GM18508 (cell line): Measurements from ENCODE around the gene RNF214.

ENCODE experiments used
- ATAC-seq: cut with Tn5 transposase; IDR thresholded peaks from one replicate; pipeline ENCODE4 v1.9.1; 2021; ENCODE audit warnings: moderate number of reproducible peaks; ENCODE audit not compliant: insufficient read depth, unreplicated experiment

The RNF214 gene

DNA sequence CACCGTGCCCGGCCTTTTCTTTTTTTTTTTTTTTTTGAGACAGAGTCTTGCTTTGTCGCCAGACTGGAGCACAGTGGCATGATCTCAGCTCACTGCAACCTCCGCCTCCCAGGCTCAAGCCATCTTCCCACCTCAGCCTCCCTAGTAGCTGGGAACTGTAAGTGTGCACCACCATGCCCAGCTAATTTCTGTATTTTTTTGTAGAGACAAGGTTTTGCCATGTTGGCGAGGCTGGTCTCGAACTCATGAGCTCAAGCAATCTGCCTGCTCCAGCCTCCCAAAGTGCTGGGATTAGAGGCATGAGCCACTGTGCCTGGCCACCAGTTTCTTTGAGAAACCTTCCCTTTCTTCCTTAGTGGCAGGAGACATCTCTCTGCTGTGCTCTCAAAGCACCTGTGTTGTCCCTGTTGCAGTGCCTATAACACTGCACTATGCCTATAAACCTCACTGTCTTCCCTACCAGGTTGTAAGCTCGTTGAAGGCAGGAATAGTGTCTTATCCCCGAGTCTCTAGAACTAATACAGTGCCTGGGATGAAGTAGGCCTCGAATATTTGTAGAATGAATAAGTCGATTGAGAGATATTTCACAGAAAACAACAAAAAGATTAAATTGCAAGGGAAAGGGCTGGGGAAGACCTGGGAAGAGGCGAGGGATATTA lies 19.6 kb upstream of the RNF214 start:
- ATAC-seq: no peak

- ATAC-seq: no peak
Measured at GRCh38 chr11:117214404-117215110, 17.9 kb upstream of the RNF214 start.

DNA sequence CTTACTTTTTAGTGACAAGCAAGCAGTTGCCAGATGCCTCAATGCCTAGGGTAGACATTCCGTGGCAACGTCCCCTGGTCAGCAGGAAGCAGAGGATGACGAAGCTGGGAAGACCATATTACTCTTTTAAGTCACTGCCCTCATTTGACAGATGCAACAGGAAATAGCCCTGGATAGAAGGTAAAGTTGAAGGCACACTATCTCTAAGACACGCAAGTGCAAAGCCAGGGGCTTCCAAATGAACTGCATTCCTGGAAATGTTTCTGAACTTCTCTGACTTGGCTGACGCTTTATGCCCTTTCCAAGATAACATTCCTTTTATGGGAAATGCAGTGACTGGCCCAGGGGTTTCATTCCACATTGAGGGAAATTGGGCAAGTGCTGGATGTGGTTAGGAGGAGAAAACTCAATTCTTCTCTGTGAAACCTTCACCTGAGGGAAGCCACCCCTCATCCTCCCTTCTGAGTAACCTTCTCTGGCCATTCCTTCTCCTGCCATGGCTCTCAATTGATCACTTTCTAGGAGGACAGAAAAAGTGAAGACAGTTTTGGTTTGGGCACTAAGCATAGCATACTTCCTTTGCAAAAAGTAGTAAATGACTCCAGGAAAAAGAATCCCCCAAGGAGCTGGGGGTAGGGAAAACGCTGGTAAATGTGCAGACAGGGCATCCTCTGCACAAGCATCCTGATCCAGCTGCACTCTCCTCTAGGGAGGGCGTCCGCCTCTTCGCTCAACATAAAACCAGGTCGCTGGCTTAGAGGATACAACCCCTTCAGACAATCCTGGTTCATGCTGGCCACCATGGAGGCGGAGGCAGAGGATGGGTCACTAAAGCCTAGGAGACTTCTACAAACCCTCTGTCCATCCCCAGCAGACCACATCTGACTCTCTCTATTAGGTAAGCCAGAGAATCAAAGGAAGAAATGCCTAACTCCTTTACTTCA lies 15.1 kb upstream of the RNF214 start:
- no peak for ATAC-seq

DNA sequence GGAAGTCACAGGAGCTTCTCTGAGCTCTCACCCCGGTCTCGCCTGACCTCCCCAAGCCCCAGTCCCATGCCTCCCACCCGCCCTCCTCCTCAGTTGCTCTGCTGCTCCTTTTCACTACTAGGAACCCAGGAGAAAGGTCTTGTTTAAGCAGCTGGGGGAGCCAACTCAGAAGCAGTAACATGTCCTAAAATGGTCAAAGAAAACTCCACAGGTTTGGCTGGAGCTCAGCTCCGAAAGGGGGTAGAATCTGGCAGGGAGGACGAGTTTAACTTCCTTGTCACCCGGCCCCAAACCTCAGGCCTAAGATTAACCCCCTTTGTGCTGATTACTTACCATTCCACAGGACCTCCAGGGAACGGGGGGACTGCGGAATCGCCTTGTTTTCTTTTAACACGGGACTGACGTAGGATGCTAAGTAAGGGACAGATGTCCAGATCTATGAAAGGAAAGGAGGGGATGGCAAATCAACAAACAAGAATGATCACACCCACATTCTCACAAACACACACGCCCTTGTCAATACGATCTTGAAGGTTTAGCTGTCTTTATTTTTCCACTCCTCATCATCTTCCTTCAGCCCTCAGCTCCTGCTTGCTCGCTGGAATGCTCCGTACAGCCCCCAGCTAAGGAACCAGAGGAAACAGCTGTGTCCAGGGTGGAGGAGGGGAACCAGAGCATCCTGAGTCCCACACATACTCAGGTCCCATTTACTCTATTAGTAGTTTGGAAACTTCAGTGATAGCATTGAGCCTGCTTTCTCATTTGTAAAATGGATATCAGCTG lies 14.1 kb upstream of the RNF214 start:
- no peak for ATAC-seq

DNA sequence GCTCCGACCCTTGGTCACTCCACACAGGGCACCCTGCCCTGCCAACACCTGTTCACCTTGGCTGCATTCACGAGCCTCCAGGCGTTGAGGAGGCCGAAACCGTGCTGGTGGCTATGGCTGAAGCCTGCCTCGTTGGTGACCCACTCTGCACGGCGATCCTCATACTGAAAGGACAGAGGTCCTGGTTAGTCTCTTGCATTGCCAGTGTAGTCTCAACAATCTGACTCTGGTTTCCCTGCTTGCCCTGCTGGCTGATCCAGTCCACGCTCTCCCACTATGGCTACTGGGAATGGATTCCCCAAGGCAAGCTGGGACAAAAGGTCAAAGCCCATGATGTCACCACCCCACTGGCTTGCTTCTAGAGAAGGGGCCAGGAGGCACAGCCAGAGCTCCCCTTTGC lies 13.5 kb upstream of the RNF214 start:
- no peak for ATAC-seq

GRCh38 chr11:117219455-117219854 lies 13.0 kb upstream of the RNF214 start:
- ATAC-seq: no peak

GRCh38 chr11:117219995-117220394 lies 12.5 kb upstream of the RNF214 start:
- ATAC-seq: no peak

GRCh38 chr11:117220568-117220967 lies 11.9 kb upstream of the RNF214 start:
- no peak for ATAC-seq

DNA sequence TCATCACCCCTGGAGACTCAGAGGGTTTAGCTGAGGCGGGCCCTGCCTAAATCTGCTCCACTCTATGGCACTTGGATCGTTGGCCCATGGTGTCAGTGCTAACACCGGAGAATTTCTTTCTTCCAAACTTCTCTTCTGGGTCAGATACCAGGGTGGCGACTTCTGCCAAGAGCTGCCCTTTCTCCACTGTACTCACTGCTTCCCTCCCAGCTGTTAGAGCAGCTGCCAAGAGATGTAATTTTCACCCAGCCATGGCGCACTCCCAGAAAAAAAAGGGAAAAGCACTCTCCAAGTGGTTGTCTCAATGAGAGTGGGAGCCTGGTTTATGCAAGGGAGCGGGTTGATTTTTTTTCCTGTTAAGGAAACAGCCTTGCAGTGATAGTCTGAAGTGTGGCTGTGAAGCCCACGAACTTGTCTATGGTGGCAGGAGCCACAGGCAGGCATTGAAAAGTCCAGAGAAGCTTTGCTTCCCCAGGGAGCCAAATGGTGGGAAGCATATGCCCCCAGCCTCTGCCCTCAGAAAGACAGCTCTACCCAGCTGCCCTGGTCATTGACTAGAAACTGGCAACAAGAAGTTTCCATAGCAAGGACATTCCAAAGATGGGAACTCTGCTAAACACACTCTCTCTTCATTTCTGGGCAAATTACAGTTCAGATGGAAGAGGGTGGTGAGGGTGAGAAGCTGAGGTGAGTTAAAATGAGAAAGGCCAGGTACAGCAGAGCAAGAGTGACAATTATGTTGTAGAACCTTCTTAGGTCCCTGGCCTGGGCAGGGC lies 11.3 kb upstream of the RNF214 start:
- ATAC-seq: no peak

DNA sequence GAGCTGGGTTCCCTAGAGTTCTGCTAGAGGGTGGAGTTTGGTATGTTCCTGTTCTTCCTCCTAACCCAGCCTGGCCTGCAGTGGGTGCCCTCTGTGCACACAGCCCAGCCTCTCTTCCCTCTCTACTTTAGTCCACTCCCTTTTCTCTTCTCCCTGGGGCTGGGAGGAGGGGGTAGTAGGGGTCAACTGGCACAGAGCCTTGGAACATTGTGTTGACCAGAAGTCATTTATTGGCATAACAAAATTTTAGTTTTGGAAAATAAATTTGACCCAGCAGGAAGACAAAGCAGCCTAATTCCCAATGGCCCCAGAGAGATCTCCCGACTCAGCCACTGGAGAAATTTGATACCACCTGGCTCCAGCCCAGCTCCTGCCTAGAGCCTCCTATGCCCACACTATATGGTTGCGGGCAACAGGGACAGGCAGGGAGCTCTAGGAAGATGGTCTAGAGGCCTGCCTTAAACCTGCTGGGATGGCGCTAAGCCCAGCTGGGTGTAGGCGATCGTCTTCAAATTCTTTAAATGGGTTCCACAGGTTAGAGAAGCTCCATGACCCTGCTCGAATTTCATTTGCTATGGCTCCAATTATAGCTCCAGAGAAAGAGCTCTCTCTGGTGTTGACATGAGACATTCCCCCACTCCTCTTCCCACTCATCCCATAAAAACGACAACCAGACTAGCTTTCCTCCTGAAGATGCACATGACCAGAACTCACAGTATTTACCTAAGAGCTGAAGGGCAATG lies 10.5 kb upstream of the RNF214 start:
- no peak for ATAC-seq

GRCh38 chr11:117222991-117223740 lies 9.3 kb upstream of the RNF214 start:
- no peak for ATAC-seq

GRCh38 chr11:117223741-117224689 lies 8.5 kb upstream of the RNF214 start:
- no peak for ATAC-seq

- ATAC-seq: no peak
Measured at GRCh38 chr11:117225553-117226170, 6.8 kb upstream of the RNF214 start.

DNA sequence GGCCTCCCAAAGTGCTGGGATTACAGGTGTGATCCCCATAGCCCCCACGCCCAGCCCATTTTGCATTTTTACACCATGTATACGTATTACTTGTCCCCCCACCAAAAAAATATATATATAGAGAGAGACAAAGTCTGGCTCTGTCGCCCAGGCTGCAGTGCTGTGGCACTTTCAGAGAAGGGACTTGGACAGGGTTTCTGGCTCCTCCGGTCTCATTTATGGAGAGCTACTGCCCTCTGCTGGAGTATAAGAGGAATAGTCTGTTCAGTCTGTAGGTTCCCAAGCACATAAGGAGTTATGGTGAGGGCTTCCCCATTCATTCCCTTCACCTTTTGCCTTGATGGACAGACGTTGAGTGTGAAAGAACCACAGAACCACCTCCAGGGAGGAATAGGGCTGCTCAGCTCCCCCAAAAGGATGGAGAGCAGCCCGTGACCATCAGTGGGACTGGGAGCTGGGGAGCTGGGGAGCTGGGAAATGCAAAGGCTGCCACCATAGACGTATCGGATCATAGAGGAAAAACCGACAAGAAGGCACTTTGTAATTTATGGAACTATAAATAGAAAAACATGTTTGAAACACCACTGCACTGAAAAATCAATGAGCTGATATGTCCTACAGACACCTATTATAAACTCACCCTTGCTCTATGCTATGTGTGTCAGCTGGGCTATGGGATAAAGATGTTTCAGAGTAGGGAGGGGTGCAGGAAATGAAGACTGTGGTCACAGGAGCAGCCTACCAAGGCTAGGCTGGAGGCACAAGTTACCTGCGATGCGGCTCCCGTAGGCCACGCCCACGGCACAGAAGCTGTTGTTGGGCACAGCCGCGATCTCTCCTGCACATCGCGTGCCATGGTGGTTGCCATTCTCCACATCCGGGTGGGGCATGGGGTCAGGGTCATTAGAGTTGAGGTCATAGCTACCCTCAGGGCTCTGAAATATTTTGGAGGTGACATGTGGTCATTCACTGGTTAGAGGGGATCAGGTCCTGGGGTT lies 5.8 kb upstream of the RNF214 start:
- ATAC-seq: no peak

DNA sequence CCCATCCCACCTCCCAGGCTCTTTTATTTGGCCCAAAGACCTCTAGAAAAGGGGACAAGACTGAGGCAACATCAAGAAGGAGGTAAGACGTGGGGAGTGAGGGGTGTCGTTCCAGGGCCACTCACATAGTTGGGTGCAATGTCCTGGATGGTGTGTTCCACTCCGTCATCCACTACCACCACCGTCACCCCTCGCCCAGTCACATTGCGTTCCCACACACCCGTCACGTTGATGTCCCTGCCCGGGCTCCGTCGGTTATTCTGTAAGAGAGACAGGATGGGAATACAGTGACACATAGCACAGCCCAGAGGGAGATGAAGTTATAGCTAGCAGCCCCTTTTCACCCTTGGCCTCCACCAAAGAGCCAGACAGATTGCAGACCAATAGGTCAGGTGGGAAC lies 4.4 kb upstream of the RNF214 start:
- no peak for ATAC-seq
